K562 (cell line): Measurements from ENCODE around the gene INO80C.

Experiments used
- CEBPB ChIP-seq: fragments of 450-650 bp; IDR thresholded peaks from 2 replicates; pipeline ENCODE4 v1.6.1; 2016; ENCODE audit warnings: missing genetic modification characterization, missing compliant biosample characterization
- EZH2 ChIP-seq: IDR thresholded peaks from 2 replicates; pipeline ENCODE4 v1.6.1; 2012; ENCODE audit warnings: low read depth, mild to moderate bottlenecking, inconsistent platforms, low read length, borderline replicate concordance
- LEF1 ChIP-seq: fragments of 450-650 bp; IDR thresholded peaks from 2 replicates; pipeline ENCODE4 v1.6.1; 2016; ENCODE audit warnings: mild to moderate bottlenecking
- NFIC ChIP-seq: fragments of 450-650 bp; IDR thresholded peaks from 2 replicates; pipeline ENCODE4 v1.6.1; 2017; ENCODE audit warnings: mild to moderate bottlenecking, inconsistent platforms
- PRMT5 ChIP-seq: sonication (generic); formaldehyde crosslinking; IDR thresholded peaks from 2 replicates; pipeline ENCODE4 v1.5.0; 2020; ENCODE audit warnings: missing genetic modification reagents
- RFX5 ChIP-seq: IDR thresholded peaks from 2 replicates; pipeline ENCODE4 v1.6.1; 2011; ENCODE audit warnings: low read depth, mild to moderate bottlenecking, improper control_type of control experiment, low read length
- YY1 ChIP-seq, 3 experiments: IDR thresholded peaks; 2 replicates each; pipeline ENCODE4 v1.6.1; 2011; ENCODE audit warnings: low read length in 2 of 3, mild to moderate bottlenecking in 2 of 3, moderate library complexity in 2 of 3, borderline replicate concordance in 1 of 3, control low read depth in 1 of 3, low read depth in 1 of 3; ENCODE audit not compliant: insufficient read depth in 3 of 3, insufficient replicate concordance in 2 of 3, control insufficient read depth in 1 of 3, insufficient read length in 1 of 3; ENCODE audit errors: extremely low read depth in 1 of 3
- ZNF384 ChIP-seq: IDR thresholded peaks from 2 replicates; pipeline ENCODE4 v1.6.1; 2012; ENCODE audit warnings: low read depth, low read length, improper control_type of control experiment
- ZNF41 ChIP-seq: fragments of 250-450 bp; sonication (Bioruptor Pico); conservative IDR thresholded peaks from 2 replicates; pipeline ENCODE4 v1.4.0; 2020; ENCODE audit warnings: mild to moderate bottlenecking
- TF ChIP-seq, protein P1 (sequence below), 2 experiments: IDR thresholded peaks in 1 of 2; conservative IDR thresholded peaks in 1 of 2; 2 replicates each; pipeline ENCODE4 v1.6.1; 2016; ENCODE audit warnings: low read depth in 2 of 2, mild to moderate bottlenecking in 1 of 2, missing compliant biosample characterization in 1 of 2, missing genetic modification characterization in 1 of 2, moderate library complexity in 1 of 2
- TF ChIP-seq, protein P2 (sequence below): sonication (generic); formaldehyde crosslinking; IDR thresholded peaks from 2 replicates; pipeline ENCODE4 v1.9.0; 2022; ENCODE audit warnings: mild to moderate bottlenecking, missing genetic modification reagents
- TF ChIP-seq, protein P3 (sequence below), 3 experiments: IDR thresholded peaks in 2 of 3; conservative IDR thresholded peaks in 1 of 3; 2 replicates each; pipeline ENCODE4 v1.5.1; 2011 to 2012; ENCODE audit warnings: low read length in 3 of 3, mild to moderate bottlenecking in 3 of 3, control low read depth in 2 of 3, improper control_type of control experiment in 1 of 3, inconsistent platforms in 1 of 3, low read depth in 1 of 3, mixed read lengths in 1 of 3, moderate library complexity in 1 of 3; ENCODE audit not compliant: insufficient read depth in 2 of 3
- TF ChIP-seq, protein P4 (sequence below): sonication (generic); formaldehyde crosslinking; IDR thresholded peaks from 2 replicates; pipeline ENCODE4 v1.9.0; 2022; ENCODE audit warnings: mild to moderate bottlenecking, missing genetic modification reagents

DNA sequence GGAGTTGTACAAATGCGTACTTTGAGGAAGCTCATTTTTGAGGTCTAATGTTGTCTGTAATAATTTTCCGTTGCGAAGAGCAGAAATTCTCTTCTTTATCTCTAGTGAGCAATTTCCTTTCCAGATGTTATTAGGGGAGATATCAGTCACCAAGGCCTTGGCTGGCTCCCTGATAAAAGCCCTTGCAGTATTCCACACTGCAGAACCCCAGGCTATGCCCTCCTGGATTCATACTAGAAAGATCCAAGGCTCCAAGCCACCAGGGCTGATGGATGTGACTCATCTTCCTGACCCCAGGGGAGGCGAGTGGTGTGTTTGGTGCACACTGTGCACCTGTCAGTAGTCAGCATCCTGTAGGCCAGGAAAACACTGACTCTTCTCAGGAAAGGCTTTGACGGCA, 34.7 kb downstream of the INO80C start:
- TF ChIP-seq PRMT5 (CRISPR knock-in tag), result no peak
- TF ChIP-seq, protein P1, sequence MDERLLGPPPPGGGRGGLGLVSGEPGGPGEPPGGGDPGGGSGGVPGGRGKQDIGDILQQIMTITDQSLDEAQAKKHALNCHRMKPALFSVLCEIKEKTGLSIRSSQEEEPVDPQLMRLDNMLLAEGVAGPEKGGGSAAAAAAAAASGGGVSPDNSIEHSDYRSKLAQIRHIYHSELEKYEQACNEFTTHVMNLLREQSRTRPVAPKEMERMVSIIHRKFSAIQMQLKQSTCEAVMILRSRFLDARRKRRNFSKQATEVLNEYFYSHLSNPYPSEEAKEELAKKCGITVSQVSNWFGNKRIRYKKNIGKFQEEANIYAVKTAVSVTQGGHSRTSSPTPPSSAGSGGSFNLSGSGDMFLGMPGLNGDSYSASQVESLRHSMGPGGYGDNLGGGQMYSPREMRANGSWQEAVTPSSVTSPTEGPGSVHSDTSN (CRISPR knock-in tag; IDR thresholded peaks at IDR 0.05; ENCODE audit: low read depth), result no peak
- TF ChIP-seq, protein P1 (tag; conservative IDR thresholded peaks at IDR 0.05; ENCODE audit: low read depth), result no peak
- TF ChIP-seq CEBPB (tag), result no peak
- TF ChIP-seq ZNF384, result no peak
- TF ChIP-seq, protein P2, sequence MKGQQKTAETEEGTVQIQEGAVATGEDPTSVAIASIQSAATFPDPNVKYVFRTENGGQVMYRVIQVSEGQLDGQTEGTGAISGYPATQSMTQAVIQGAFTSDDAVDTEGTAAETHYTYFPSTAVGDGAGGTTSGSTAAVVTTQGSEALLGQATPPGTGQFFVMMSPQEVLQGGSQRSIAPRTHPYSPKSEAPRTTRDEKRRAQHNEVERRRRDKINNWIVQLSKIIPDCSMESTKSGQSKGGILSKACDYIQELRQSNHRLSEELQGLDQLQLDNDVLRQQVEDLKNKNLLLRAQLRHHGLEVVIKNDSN (CRISPR knock-in tag), result no peak
- TF ChIP-seq EZH2, result no peak
- no peak for TF ChIP-seq YY1 (IDR thresholded peaks at IDR 0.05; ENCODE audit: borderline replicate concordance in 1 of 3, control insufficient read depth in 1 of 3, extremely low read depth in 1 of 3, insufficient read depth in 3 of 3, insufficient read length in 1 of 3, insufficient replicate concordance in 2 of 3, low read depth in 1 of 3, low read length in 2 of 3)
- TF ChIP-seq, protein P3, sequence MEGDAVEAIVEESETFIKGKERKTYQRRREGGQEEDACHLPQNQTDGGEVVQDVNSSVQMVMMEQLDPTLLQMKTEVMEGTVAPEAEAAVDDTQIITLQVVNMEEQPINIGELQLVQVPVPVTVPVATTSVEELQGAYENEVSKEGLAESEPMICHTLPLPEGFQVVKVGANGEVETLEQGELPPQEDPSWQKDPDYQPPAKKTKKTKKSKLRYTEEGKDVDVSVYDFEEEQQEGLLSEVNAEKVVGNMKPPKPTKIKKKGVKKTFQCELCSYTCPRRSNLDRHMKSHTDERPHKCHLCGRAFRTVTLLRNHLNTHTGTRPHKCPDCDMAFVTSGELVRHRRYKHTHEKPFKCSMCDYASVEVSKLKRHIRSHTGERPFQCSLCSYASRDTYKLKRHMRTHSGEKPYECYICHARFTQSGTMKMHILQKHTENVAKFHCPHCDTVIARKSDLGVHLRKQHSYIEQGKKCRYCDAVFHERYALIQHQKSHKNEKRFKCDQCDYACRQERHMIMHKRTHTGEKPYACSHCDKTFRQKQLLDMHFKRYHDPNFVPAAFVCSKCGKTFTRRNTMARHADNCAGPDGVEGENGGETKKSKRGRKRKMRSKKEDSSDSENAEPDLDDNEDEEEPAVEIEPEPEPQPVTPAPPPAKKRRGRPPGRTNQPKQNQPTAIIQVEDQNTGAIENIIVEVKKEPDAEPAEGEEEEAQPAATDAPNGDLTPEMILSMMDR (IDR thresholded peaks at IDR 0.05 in 2 of 3, conservative IDR thresholded peaks at IDR 0.05 in 1 of 3; ENCODE audit: insufficient read depth in 2 of 3, low read depth in 1 of 3, low read length in 3 of 3), result no peak
- no peak for TF ChIP-seq RFX5
- no peak for TF ChIP-seq ZNF41 (CRISPR knock-in tag)
- TF ChIP-seq, protein P4, sequence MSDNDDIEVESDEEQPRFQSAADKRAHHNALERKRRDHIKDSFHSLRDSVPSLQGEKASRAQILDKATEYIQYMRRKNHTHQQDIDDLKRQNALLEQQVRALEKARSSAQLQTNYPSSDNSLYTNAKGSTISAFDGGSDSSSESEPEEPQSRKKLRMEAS (CRISPR knock-in tag), result no peak
- TF ChIP-seq LEF1, result no peak
- TF ChIP-seq NFIC, result no peak
